Measurements from ENCODE around the gene DISC1. TPM values are rescaled to one million over a fixed set of nuclear protein-coding genes. Genes with fewer than 3 reads are reported as not detected.

The DISC1 gene
- total RNA-seq, 1 experiment from 2014 or later: 2.1 TPM

DNA sequence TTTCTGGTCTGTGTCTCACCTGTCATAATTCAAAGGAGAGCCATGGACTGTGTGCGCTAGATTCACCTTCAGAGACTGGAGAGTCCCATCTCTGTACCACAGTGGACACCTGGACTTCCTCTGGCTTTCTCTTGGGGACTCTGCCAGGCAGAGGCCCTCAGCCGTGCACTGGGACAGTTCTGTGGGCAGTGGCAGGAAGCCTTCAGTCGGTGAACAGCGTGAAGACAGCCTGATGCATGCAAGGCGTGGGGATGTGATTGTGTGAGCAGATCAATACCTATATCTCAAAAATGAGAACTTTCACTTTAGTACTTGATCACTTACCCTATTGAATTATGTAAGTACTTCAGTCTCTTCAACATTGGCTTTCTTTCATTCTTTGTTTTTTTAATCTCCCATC is 245.3 kb downstream of the DISC1 start:
- no TSS peak for BruUV-seq (replicated peaks)
- Mint-ChIP-seq H3K27ac (ENCODE audit: low read depth, unreplicated experiment) (no peak overlapping the region), H3K27me3 (ENCODE audit: insufficient read depth, unreplicated experiment) (no peaks in the 10 kb centered on the region), H3K4me3 (ENCODE audit: unreplicated experiment) (no peak overlapping the region), H3K9me3 (ENCODE audit: unreplicated experiment) (peaks cover 11% of the 10 kb centered on the region), H3K36me3 (ENCODE audit: insufficient read depth, unreplicated experiment) (no peaks in the 10 kb centered on the region), H3K4me1 (ENCODE audit: insufficient read depth, unreplicated experiment) (peaks cover 18% of the 10 kb centered on the region)
- TF ChIP-seq, protein P1, sequence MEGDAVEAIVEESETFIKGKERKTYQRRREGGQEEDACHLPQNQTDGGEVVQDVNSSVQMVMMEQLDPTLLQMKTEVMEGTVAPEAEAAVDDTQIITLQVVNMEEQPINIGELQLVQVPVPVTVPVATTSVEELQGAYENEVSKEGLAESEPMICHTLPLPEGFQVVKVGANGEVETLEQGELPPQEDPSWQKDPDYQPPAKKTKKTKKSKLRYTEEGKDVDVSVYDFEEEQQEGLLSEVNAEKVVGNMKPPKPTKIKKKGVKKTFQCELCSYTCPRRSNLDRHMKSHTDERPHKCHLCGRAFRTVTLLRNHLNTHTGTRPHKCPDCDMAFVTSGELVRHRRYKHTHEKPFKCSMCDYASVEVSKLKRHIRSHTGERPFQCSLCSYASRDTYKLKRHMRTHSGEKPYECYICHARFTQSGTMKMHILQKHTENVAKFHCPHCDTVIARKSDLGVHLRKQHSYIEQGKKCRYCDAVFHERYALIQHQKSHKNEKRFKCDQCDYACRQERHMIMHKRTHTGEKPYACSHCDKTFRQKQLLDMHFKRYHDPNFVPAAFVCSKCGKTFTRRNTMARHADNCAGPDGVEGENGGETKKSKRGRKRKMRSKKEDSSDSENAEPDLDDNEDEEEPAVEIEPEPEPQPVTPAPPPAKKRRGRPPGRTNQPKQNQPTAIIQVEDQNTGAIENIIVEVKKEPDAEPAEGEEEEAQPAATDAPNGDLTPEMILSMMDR (IDR thresholded peaks at IDR 0.05; ENCODE audit: unreplicated experiment): no peak
- intact Hi-C loops (cut with micrococcal nuclease): no loop called here
- POLR2A ChIA-PET: interaction anchor here (0.7 kb wide), 2 partner anchors 550 to 1270 kb away, joined by 3 to 4 read pairs; no protein-coding TSS in a partner anchor
- no peak for DNase-seq (ENCODE audit: unreplicated experiment)
- CTCF ChIA-PET: interaction anchor here (0.6 to 1.3 kb wide), 2 partner anchors 10 to 21 kb away, joined by 3 to 6 read pairs; no protein-coding TSS in a partner anchor

DNA sequence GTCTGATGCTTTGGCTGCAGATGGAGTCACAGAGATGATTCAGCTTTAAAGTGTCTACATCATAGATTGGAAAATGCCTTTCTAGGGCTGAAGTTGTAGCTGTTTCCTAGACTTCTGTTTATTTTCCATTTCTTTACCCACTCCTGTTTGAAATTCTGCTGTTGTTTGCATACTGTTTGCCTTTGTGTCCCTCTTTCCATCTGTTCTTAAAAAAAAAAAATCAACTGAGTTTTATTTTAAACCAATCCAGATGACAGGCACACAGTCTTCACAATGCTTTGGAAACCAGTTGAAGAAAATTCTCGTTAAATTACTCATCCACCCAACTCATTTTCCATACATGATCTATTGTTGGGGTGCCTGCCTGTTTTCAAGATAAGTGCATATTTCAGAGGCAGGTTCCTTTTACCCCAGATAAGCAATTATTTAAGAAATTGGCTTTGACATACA is 245.9 kb downstream of the DISC1 start:
- CTCF ChIA-PET: interaction anchor here (0.6 kb wide), 2 partner anchors 21 to 62 kb away, joined by 3 read pairs; no protein-coding TSS in a partner anchor
- no peak for DNase-seq (ENCODE audit: unreplicated experiment)
- H3K27me3 Mint-ChIP-seq (ENCODE audit: insufficient read depth, unreplicated experiment): no peaks in the 10 kb centered on the region
- peaks cover 11% of the 10 kb centered on the region for H3K9me3 Mint-ChIP-seq (ENCODE audit: unreplicated experiment)
- BruUV-seq (replicated peaks): no TSS peak
- intact Hi-C loops (cut with micrococcal nuclease): no loop called here
- no peak overlapping the region for H3K4me3 Mint-ChIP-seq (ENCODE audit: unreplicated experiment)
- POLR2A ChIA-PET: interaction anchor here (0.7 kb wide), 1 partner anchor 1270 kb away, joined by 3 read pairs; no protein-coding TSS in a partner anchor
- no peaks in the 10 kb centered on the region for H3K36me3 Mint-ChIP-seq (ENCODE audit: insufficient read depth, unreplicated experiment)
- TF ChIP-seq, protein P1 (IDR thresholded peaks at IDR 0.05; ENCODE audit: unreplicated experiment): no peak
- H3K4me1 Mint-ChIP-seq (ENCODE audit: insufficient read depth, unreplicated experiment): peaks cover 16% of the 10 kb centered on the region
- H3K27ac Mint-ChIP-seq (ENCODE audit: low read depth, unreplicated experiment): no peak overlapping the region

DNA sequence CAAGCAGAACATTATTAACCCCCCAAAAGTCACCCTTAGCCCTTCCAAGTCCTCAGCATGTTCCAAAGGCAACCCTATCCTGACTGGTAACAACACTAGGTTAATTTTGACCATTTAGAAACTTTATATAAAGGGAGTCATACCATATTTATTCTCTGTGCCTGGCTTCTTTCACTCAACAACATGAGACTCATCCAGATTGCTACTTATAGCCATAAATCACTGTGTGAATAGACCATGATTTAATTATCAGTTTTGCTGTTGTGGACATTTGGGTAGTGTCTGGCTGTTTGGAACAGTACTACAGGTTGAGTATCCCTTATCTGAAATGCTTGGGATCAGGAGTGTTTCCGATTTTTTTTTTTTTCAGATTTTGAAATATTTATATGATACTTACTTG is 252.1 kb downstream of the DISC1 start:
- H3K36me3 Mint-ChIP-seq (ENCODE audit: insufficient read depth, unreplicated experiment): no peaks in the 10 kb centered on the region
- POLR2A ChIA-PET: no interaction called here
- no peak overlapping the region for H3K4me3 Mint-ChIP-seq (ENCODE audit: unreplicated experiment)
- H3K27me3 Mint-ChIP-seq (ENCODE audit: insufficient read depth, unreplicated experiment): no peaks in the 10 kb centered on the region
- H3K4me1 Mint-ChIP-seq (ENCODE audit: insufficient read depth, unreplicated experiment): no peaks in the 10 kb centered on the region
- no peak overlapping the region for H3K27ac Mint-ChIP-seq (ENCODE audit: low read depth, unreplicated experiment)
- TF ChIP-seq, protein P1 (IDR thresholded peaks at IDR 0.05; ENCODE audit: unreplicated experiment): no peak
- no peak for DNase-seq (ENCODE audit: unreplicated experiment)
- intact Hi-C loops (cut with micrococcal nuclease): no loop called here
- CTCF ChIA-PET: interaction anchor here (0.5 to 2.7 kb wide), 2 partner anchors 11 to 71 kb away, joined by 3 to 11 read pairs; no protein-coding TSS in a partner anchor
- H3K9me3 Mint-ChIP-seq (ENCODE audit: unreplicated experiment): peaks cover 11% of the 10 kb centered on the region
- no TSS peak for BruUV-seq (replicated peaks)

DNA sequence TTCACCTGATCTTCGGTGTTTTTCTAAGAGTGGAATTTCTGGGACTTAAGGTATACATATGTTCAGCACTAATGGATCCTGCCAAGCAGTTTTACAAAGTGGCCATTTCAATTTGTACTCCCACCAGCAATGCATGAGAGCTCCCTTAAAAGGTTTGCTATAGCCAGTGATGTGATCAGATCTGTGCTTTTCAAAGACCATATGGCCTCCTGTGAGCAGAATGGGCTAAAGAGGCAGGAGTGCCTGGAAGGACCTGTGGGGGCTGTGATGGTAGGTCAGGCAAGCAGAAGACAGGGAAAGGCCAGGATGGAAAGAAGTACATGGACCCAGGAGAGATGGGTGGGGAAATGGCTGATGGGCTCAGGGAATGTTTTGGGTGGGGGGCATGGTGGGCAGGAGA is 252.7 kb downstream of the DISC1 start:
- peaks cover 11% of the 10 kb centered on the region for H3K9me3 Mint-ChIP-seq (ENCODE audit: unreplicated experiment)
- no peak overlapping the region for H3K4me3 Mint-ChIP-seq (ENCODE audit: unreplicated experiment)
- intact Hi-C loops (cut with micrococcal nuclease): no loop called here
- no peaks in the 10 kb centered on the region for H3K36me3 Mint-ChIP-seq (ENCODE audit: insufficient read depth, unreplicated experiment)
- TF ChIP-seq, protein P1 (IDR thresholded peaks at IDR 0.05; ENCODE audit: unreplicated experiment): no peak
- CTCF ChIA-PET: interaction anchor here (0.5 to 2.7 kb wide), 5 partner anchors 11 to 748 kb away, joined by 3 to 11 read pairs (median 9); no protein-coding TSS in a partner anchor
- H3K4me1 Mint-ChIP-seq (ENCODE audit: insufficient read depth, unreplicated experiment): no peaks in the 10 kb centered on the region
- no peak overlapping the region for H3K27ac Mint-ChIP-seq (ENCODE audit: low read depth, unreplicated experiment)
- no TSS peak for BruUV-seq (replicated peaks)
- H3K27me3 Mint-ChIP-seq (ENCODE audit: insufficient read depth, unreplicated experiment): no peaks in the 10 kb centered on the region
- DNase-seq (ENCODE audit: unreplicated experiment): no peak
- POLR2A ChIA-PET: no interaction called here

All from MCF 10A (cell line).